ENCODE data around the gene BCAR3. TPM values are rescaled to one million over a fixed set of nuclear protein-coding genes. Genes with fewer than 3 reads are reported as not detected.

The BCAR3 gene
- total RNA-seq, 6 donors from 2014 or later = 26.3 to 48.8 (median 31.9) TPM

DNA sequence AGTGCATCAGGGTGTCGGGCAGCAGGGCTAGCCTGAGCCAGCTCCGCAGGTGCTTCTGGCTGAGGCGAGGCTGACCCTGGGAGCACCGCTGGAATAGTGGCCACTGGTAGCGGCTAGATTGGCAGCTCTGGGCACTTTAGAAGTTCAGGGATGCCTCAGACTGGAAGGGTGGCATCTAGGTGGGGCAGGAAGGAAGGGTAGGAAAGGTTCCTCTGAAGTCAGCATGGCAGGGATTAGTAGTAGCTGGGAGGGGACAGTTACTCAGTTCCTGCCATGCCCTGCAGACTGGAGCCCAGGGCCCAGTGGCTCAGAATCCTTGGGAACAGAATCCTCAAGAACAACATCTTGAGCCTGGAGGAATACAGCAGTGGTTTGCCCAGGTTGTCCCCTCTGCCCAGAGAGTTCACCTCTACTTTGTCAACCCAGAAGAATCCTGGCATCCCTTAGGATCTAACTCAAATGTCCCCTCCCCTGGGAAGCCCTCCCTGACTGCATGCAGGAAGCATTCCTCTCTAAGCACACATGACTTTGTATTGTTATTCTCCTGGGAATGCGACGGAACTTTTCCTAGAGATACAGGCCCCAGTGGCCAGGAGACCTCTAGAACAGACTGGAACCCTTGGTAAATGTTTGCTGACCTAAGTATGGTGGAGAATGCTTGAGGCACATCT is 39.5 kb upstream of the BCAR3 start:
- ATAC-seq (ENCODE audit: low FRiP score in 2 of 2) = no peak
- Histone ChIP-seq H3K27me3 (no peaks in the 10 kb centered on the region), H3K4me3 (no peak overlapping the region), H3K4me1 (peaks cover 9 to 23% (median 13%) of the 10 kb centered on the region in 4 donors), H3K9me3 (no peaks in the 10 kb centered on the region), H3K27ac (peak overlapping the region in 2 of 4 donors; percentile 55 to 65), H3K36me3 (no peaks in the 10 kb centered on the region)
- no peak for TF ChIP-seq POLR2A (IDR thresholded peaks at IDR 0.05)
- TF ChIP-seq EP300 (IDR thresholded peaks at IDR 0.05) = no peak
- TF ChIP-seq, protein P1, sequence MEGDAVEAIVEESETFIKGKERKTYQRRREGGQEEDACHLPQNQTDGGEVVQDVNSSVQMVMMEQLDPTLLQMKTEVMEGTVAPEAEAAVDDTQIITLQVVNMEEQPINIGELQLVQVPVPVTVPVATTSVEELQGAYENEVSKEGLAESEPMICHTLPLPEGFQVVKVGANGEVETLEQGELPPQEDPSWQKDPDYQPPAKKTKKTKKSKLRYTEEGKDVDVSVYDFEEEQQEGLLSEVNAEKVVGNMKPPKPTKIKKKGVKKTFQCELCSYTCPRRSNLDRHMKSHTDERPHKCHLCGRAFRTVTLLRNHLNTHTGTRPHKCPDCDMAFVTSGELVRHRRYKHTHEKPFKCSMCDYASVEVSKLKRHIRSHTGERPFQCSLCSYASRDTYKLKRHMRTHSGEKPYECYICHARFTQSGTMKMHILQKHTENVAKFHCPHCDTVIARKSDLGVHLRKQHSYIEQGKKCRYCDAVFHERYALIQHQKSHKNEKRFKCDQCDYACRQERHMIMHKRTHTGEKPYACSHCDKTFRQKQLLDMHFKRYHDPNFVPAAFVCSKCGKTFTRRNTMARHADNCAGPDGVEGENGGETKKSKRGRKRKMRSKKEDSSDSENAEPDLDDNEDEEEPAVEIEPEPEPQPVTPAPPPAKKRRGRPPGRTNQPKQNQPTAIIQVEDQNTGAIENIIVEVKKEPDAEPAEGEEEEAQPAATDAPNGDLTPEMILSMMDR (IDR thresholded peaks at IDR 0.05) = no peak
- no peak for TF ChIP-seq POLR2AphosphoS5 (IDR thresholded peaks at IDR 0.05)
- DNase-seq = peak in 1 of 2 donors; percentile 46
- 82 to 90% methylated on average over 6 to 7 of the region's 7 CpGs for WGBS, 2 donors

- WGBS, 2 donors = 83 to 89% methylated on average over 7 of the region's 7 CpGs
- no peak overlapping the region for H3K27ac ChIP-seq
- ATAC-seq (ENCODE audit: low FRiP score in 2 of 2) (no peak), DNase-seq (no peak)
- H3K9me3 ChIP-seq = no peaks in the 10 kb centered on the region
- peaks cover 9 to 18% (median 15%) of the 10 kb centered on the region in 4 donors for H3K4me1 ChIP-seq
- TF ChIP-seq EP300 (IDR thresholded peaks at IDR 0.05) (no peak), POLR2AphosphoS5 (IDR thresholded peaks at IDR 0.05) (no peak), POLR2A (IDR thresholded peaks at IDR 0.05) (no peak)
- TF ChIP-seq, protein P1 (IDR thresholded peaks at IDR 0.05) = no peak
- no peaks in the 10 kb centered on the region for H3K27me3 ChIP-seq
- no peaks in the 10 kb centered on the region for H3K36me3 ChIP-seq
- H3K4me3 ChIP-seq = no peak overlapping the region
Observed at GRCh38 chr1:93717640-93718039, 36.0 kb upstream of the BCAR3 start.

GRCh38 chr1:93716941-93717368 is 35.3 kb upstream of the BCAR3 start:
- ATAC-seq (ENCODE audit: low FRiP score in 2 of 2) = no peak
- Histone ChIP-seq H3K9me3 (no peaks in the 10 kb centered on the region), H3K36me3 (no peaks in the 10 kb centered on the region), H3K4me1 (peaks cover 7 to 14% (median 10%) of the 10 kb centered on the region in 4 donors), H3K27me3 (no peaks in the 10 kb centered on the region), H3K4me3 (no peak overlapping the region), H3K27ac (no peak overlapping the region)
- WGBS, 2 donors = 92 to 98% methylated on average over 2 of the region's 2 CpGs
- no peak for TF ChIP-seq POLR2A (IDR thresholded peaks at IDR 0.05)
- TF ChIP-seq EP300 (IDR thresholded peaks at IDR 0.05) = no peak
- TF ChIP-seq POLR2AphosphoS5 (IDR thresholded peaks at IDR 0.05) = no peak
- TF ChIP-seq, protein P1 (IDR thresholded peaks at IDR 0.05) = no peak
- DNase-seq = no peak

DNA sequence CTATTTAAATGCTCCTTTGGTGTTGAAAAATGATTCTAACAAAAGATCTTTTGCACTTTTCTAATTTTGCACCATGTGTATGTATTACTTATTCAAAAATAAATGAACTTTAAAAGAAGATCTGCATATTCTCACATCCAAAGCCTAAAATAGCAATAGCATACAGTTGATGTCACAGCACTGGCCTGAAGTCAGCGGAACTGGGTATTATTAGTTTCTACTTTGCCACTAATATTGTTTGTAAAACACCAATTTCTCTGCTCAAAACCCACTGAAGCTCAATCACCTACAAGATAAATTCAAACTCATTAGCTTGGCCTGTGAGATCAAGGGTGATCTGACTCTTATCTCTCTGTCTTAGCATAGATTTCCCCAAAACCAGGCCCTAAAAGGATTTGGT is 34.5 kb upstream of the BCAR3 start:
- TF ChIP-seq, protein P1 (IDR thresholded peaks at IDR 0.05) = no peak
- TF ChIP-seq POLR2AphosphoS5 (IDR thresholded peaks at IDR 0.05) = no peak
- TF ChIP-seq POLR2A (IDR thresholded peaks at IDR 0.05) = no peak
- no peak for TF ChIP-seq EP300 (IDR thresholded peaks at IDR 0.05)
- no peaks in the 10 kb centered on the region for H3K27me3 ChIP-seq
- no peak overlapping the region for H3K4me3 ChIP-seq
- peaks cover 2 to 9% (median 3%) of the 10 kb centered on the region in 4 donors for H3K4me1 ChIP-seq
- no peak overlapping the region for H3K27ac ChIP-seq
- 94% methylated on average over 1 of the region's 1 CpG for WGBS, 2 donors
- H3K36me3 ChIP-seq = no peaks in the 10 kb centered on the region
- ATAC-seq (ENCODE audit: low FRiP score in 2 of 2) (no peak), DNase-seq (no peak)
- H3K9me3 ChIP-seq = no peaks in the 10 kb centered on the region
